ENCODE results near the gene DUSP8.

DUSP8 gene

GRCh38 chr11:1533342-1533725 lies 38.7 kb downstream of the DUSP8 start:
- no peak for DNase-seq (ENCODE audit: low read depth in 2 of 2)

- DNase-seq (ENCODE audit: low read depth in 2 of 2): no peak
Measured at GRCh38 chr11:1532606-1533341, 39.3 kb downstream of the DUSP8 start.

DNA sequence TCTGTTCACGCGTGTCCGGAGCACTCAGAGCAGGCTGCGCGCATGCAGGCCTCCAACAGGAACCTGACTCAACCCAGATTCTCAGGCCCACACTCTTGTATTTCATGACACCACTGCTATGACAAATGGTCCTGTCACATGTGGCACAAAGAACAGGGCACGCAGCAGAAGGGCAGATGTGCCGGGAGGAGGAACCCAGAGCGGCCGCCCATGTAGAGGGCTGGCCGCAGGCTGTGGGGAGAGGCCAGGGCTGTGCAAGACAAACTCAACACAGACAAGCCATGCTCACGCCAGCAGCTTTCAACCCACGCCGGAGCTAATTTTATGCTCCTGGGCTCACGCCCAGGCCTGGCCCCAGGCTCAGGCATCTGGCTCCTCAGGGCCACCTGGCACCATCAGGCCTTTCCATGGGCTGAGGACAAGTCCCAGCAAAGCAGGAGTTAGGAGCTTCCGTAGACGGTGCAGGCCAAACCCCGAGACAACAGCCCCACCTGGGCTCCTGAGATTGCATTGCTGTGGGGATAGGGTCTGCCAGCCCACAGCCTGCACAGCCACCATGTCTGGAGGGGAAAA lies 40.0 kb downstream of the DUSP8 start:
- no peak for DNase-seq (ENCODE audit: low read depth in 2 of 2)

- no peak for DNase-seq (ENCODE audit: low read depth in 2 of 2)
Measured at GRCh38 chr11:1531449-1532013, 40.5 kb downstream of the DUSP8 start.

GRCh38 chr11:1530686-1531448 lies 41.2 kb downstream of the DUSP8 start:
- DNase-seq (ENCODE audit: low read depth in 2 of 2): no peak

- DNase-seq (ENCODE audit: low read depth in 2 of 2): no peak
Measured at GRCh38 chr11:1529774-1530173, 42.3 kb downstream of the DUSP8 start.

- DNase-seq (ENCODE audit: low read depth in 2 of 2): no peak
Measured at GRCh38 chr11:1529286-1529685, 42.8 kb downstream of the DUSP8 start.

DNA sequence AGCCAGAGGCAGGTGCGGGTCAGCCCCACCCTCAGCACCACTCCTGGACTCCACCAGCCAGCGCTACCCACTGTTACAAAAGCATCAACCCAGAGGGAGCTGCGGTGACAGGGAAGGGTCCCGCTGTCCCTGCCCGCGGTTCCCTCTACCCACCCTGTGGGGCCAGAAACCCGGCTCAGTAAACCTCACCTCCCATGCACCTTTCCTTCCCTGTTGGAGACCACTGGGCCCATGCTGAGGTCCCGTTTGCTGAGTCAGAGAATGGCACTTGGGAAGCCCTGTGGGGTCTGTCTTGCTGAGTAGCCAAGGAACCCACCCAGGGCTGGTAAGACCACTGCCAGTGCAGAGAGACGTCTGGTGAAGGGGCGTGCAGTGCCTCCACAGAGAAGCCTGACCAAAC lies 43.4 kb downstream of the DUSP8 start:
- no peak for DNase-seq (ENCODE audit: low read depth in 2 of 2)

DNA sequence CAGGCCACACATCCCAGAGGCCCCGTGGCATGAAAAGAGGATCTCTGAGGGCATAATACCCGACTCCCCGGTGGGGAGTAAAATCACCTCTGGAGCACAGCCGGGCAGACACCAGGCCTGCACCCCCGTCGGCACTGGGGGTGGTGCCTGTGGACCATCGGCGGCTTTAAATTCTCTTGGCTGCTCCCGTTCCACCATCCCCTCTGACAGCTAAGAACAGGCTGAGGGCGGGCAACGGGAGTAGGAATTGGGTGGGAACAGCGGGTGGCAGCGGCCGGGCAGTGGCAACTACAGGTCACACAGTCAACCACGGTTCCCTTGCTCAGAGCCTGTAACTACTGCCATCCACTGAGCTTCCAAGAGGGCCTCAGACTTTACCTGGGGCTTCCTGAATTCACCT lies 45.3 kb downstream of the DUSP8 start:
- no peak for DNase-seq (ENCODE audit: low read depth in 2 of 2)

DNA sequence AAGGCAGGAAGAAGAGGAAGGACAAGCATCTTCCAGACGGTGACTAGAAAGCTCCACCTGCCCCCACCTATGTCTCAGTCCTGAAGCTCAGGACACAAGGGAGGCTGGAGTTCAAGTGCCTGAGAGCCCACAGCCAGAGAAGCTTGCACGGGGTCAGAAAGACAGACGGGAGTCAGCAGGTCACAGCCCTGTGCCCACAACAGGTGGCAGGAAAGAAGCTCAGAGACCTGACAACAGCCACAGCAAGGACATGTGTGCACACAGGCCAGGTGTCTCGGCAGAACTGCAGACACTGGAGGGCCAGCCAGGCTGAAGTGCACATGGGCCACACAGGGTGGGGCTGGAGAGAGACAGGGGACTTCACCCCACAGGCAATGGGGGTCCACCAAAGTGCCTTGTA lies 48.3 kb downstream of the DUSP8 start:
- no peak for DNase-seq (ENCODE audit: low read depth in 2 of 2)

GRCh38 chr11:1523077-1523476 lies 49.0 kb downstream of the DUSP8 start:
- DNase-seq (ENCODE audit: low read depth in 2 of 2): no peak

DNA sequence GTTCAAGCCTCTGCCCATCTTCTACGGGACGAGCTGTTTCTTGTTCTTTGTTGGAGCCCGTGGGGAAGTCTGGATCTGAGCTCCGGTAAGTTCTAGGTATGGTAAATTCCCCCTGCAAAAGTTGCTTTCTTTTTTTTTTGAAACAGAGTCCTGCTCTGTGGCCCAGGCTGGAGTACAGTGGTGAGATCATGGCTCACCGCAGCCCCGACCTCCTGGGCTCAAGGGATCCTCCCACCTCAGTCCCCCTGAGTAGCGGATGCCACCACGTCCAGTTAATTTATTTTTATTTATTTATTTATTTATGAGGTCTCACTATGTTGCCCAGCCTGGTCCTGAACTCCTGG lies 50.0 kb downstream of the DUSP8 start:
- no peak for DNase-seq (ENCODE audit: low read depth in 2 of 2)

GRCh38 chr11:1521382-1522080 lies 50.5 kb downstream of the DUSP8 start:
- no peak for DNase-seq (ENCODE audit: low read depth in 2 of 2)

DNA sequence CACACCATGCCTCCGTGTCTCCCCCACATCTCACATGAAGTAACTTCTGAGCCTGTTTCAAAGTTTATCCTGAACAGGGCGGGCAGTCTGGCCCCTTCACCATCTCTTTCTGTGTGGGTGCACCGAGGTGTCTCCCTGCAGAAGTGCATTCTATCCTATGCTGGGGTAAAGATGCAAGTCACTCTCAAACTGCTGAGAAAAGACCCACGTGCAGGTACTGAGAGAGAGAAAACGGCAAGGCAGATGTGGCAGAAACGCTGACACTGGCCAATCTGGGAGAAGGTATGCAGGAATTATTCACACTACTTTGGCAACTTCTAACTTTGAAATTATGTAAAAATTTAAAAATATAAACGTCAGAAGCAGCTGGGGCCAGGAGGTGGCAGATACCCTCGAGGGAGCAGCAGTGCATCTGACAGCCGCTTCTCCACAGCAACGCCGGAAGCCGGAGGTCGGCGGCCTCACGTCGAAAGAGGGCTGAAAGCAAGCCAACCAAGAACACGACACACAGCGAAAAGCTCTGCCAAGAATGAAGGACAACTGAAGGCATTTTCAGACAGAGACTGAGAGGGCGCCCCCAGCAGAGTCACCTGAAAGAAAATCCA lies 51.3 kb downstream of the DUSP8 start:
- DNase-seq (ENCODE audit: low read depth in 2 of 2): no peak

DNA sequence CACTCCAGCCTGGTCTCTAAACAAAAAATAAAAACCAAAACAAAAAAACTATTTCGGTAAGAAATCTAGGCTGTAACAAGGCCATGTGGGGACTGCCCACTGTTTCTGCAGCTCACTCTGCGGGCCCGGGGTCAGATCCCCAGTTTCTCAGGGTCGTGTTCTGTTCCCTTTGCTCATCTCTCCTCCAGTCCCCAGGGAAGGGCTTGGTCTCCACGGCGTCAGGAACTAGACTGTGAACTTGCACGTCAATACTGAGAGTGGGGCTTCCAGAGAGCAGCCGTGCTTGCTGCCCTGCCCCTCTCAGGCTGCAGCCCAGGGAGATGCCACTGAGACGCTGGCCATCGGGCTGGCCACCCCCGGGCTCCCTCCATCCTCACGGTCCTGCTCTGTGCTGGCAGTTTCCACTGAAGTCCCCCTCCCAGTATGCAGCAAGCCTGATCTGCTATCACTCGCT lies 51.8 kb downstream of the DUSP8 start:
- no peak for DNase-seq (ENCODE audit: low read depth in 2 of 2)

- no peak for DNase-seq (ENCODE audit: low read depth in 2 of 2)
Measured at GRCh38 chr11:1519028-1520010, 52.8 kb downstream of the DUSP8 start.

DNA sequence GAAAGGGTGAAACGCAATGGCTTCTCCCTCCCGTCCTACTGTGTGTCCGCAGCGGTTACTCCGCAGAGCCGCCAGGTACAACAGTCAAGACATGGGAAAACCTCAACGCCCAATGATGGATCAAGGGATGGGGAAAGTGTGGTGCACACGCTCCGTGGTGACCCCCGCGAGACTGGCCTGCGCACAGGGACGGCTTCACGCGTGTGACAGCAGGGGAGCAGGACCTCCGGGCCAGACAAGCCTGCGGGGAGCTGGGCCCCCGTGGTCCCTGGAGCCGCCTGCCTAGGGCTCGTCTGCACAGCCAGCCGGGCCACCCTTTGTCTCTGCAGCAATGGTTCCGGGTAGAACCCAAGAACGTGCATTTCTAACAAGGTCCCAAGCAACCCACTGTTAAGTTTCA lies 53.8 kb downstream of the DUSP8 start:
- DNase-seq (ENCODE audit: low read depth in 2 of 2): no peak

DNA sequence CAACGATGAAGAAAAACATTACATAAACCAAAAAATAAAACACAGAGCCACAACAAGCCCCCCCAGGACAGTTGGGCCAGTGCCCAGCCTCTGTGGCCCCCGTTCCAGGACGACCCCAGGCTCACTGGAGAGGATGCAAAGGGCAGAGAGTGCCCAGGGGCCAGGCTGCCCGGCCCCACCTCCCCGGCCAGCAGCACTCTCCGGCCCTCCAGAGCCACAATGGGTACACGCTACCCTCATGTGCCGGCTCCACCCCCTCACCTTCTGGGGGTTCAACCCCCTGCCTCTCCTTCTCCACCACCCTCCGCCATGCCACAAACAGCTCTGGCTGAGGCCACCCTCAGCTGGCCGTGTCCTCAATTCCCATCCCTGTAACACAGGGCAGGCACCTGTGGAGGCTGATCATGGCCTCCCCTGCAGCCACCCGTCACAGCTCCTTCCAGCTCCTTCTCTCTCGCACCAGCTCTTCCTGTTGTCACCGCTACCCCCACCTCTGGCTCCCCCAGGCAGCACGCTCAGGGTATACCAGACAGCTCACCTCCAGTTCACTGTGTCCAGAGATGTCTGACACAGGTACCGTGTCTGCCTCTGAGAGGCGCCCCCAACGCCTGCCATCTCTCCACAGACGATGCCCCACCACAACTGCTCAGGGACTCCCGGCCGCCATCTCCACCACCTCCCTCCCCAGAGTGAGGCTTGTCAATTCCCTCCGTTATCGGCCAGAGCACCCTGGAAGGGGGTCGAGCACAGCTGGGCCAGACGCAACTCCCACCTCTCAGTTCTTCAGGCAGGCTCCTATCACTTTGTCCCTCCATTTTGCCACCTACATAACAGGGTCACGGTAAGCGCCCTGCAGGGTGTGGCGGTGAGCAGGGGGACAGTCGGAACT lies 54.7 kb downstream of the DUSP8 start:
- DNase-seq (ENCODE audit: low read depth in 2 of 2): no peak

GRCh38 chr11:1516273-1517067 lies 55.6 kb downstream of the DUSP8 start:
- DNase-seq (ENCODE audit: low read depth in 2 of 2): no peak
